HepG2 (cell line): ENCODE data around the gene AGPAT3. TPM values are rescaled to one million over a fixed set of nuclear protein-coding genes. Genes with fewer than 3 reads are reported as not detected.

ENCODE experiments used
- AKAP8 ChIP-seq: sonication (generic); formaldehyde crosslinking; IDR thresholded peaks from 2 replicates; pipeline ENCODE4 v1.5.1; 2020; ENCODE audit warnings: mild to moderate bottlenecking, missing genetic modification reagents
- FOXC1 ChIP-seq: sonication (generic); formaldehyde crosslinking; IDR thresholded peaks from 2 replicates; pipeline ENCODE4 v1.8.0; 2022; ENCODE audit warnings: mild to moderate bottlenecking, missing genetic modification reagents, borderline replicate concordance
- GMEB2 ChIP-seq: IDR thresholded peaks from 2 replicates; pipeline ENCODE4 v1.6.1; 2016; ENCODE audit warnings: missing biosample characterization, missing genetic modification reagents, low read depth
- HOXA7 ChIP-seq: sonication (generic); formaldehyde crosslinking; IDR thresholded peaks from 2 replicates; pipeline ENCODE4 v1.8.1; 2022; ENCODE audit warnings: mild to moderate bottlenecking, missing genetic modification reagents, moderate library complexity
- JUN ChIP-seq: sonication (generic); formaldehyde crosslinking; IDR thresholded peaks from 2 replicates; pipeline ENCODE4 v1.4.0; 2020; ENCODE audit warnings: mild to moderate bottlenecking, missing genetic modification reagents
- KDM4B ChIP-seq: sonication (generic); formaldehyde crosslinking; IDR thresholded peaks from 2 replicates; pipeline ENCODE4 v1.4.0; 2020; ENCODE audit warnings: missing genetic modification reagents
- MTA3 ChIP-seq: sonication (generic); formaldehyde crosslinking; IDR thresholded peaks from 2 replicates; pipeline ENCODE4 v1.4.0; 2020; ENCODE audit warnings: missing genetic modification reagents
- PCBP1 ChIP-seq: fragments of 200-400 bp; formaldehyde crosslinking; IDR thresholded peaks from 2 replicates; pipeline ENCODE4 v1.6.1; 2017; ENCODE audit warnings: mild to moderate bottlenecking, low read depth, low read length, borderline replicate concordance
- PLSCR1 ChIP-seq: sonication (generic); formaldehyde crosslinking; IDR thresholded peaks from 2 replicates; pipeline ENCODE4 v1.5.0; 2020; ENCODE audit warnings: missing genetic modification reagents, mild to moderate bottlenecking, borderline replicate concordance
- PRDM15 ChIP-seq: sonication (generic); formaldehyde crosslinking; IDR thresholded peaks from 2 replicates; pipeline ENCODE4 v1.4.0; 2020; ENCODE audit warnings: missing genetic modification reagents
- RFXAP ChIP-seq: sonication (generic); formaldehyde crosslinking; IDR thresholded peaks from 2 replicates; pipeline ENCODE4 v1.4.0; 2020; ENCODE audit warnings: missing genetic modification reagents, borderline replicate concordance
- SALL1 ChIP-seq: sonication (generic); formaldehyde crosslinking; IDR thresholded peaks from 2 replicates; pipeline ENCODE4 v1.8.0; 2022; ENCODE audit warnings: mild to moderate bottlenecking, missing genetic modification reagents
- SRF ChIP-seq: IDR thresholded peaks from 2 replicates; pipeline ENCODE4 v1.6.1; 2011; ENCODE audit warnings: mild to moderate bottlenecking, low read depth, low read length, moderate library complexity
- ZC3H4 ChIP-seq: sonication (generic); formaldehyde crosslinking; IDR thresholded peaks from 2 replicates; pipeline ENCODE4 v1.4.0; 2020; ENCODE audit warnings: missing genetic modification reagents, borderline replicate concordance
- ZFX ChIP-seq: sonication (generic); formaldehyde crosslinking; IDR thresholded peaks from 2 replicates; pipeline ENCODE4 v1.4.0; 2020; ENCODE audit warnings: mild to moderate bottlenecking, low read depth, missing genetic modification reagents, moderate library complexity
- ZNF160 ChIP-seq: sonication (generic); formaldehyde crosslinking; IDR thresholded peaks from 2 replicates; pipeline ENCODE4 v1.8.0; 2022; ENCODE audit warnings: mild to moderate bottlenecking, inconsistent platforms, missing genetic modification reagents
- ZNF343 ChIP-seq: sonication (generic); formaldehyde crosslinking; IDR thresholded peaks from 2 replicates; pipeline ENCODE4 v1.4.0; 2020; ENCODE audit warnings: mild to moderate bottlenecking, missing genetic modification reagents
- ZNF430 ChIP-seq: sonication (generic); formaldehyde crosslinking; IDR thresholded peaks from 2 replicates; pipeline ENCODE4 v1.9.0; 2021; ENCODE audit warnings: mild to moderate bottlenecking, missing genetic modification reagents
- ZNF564 ChIP-seq: sonication (generic); formaldehyde crosslinking; IDR thresholded peaks from 2 replicates; pipeline ENCODE4 v1.8.1; 2023; ENCODE audit warnings: mild to moderate bottlenecking, missing genetic modification reagents
- ZNF800 ChIP-seq: sonication (generic); formaldehyde crosslinking; IDR thresholded peaks from 2 replicates; pipeline ENCODE4 v1.4.0; 2020; ENCODE audit warnings: missing genetic modification reagents
- ZSCAN31 ChIP-seq: sonication (generic); formaldehyde crosslinking; IDR thresholded peaks from 2 replicates; pipeline ENCODE4 v1.5.0; 2020; ENCODE audit warnings: low read depth, mild to moderate bottlenecking, missing genetic modification reagents
- polyA plus RNA-seq, 8 experiments: library from polyadenylated mRNA; depleted of rRNA in 3 of 8; stranded (reverse) in 7 of 8; unstranded in 1 of 8; fragments of >200 nt; fragmentation: Illumina TruSeq in 4 of 8; extraction: Trizol in 4 of 8; gene quantifications; 2 replicates each; pipeline versions ENCODE4 v1.2.1 to v1.2.3, GENCODE V29; 2011 to 2016; ENCODE audit warnings: low read depth in 4 of 8, missing spikeins in 1 of 8, mixed read lengths in 1 of 8; ENCODE audit not compliant: insufficient read depth in 1 of 8
- total RNA-seq, 5 experiments: library from RNA; depleted of rRNA; stranded (reverse); fragments of >200 nt; fragmentation: Illumina TruSeq; extraction: Trizol; gene quantifications; 2 replicates each; pipeline ENCODE4 v1.2.3, GENCODE V29; 2016; ENCODE audit warnings: low read depth in 1 of 5

The AGPAT3 gene
- total and polyA plus RNA-seq, 2 of the 13 experiments (the other 11 are each of a cell fraction or from before 2014, with no cell fraction given): 32.2 to 54.4 TPM

- TF ChIP-seq GMEB2 (CRISPR knock-in tag): no peak
- TF ChIP-seq ZFX (CRISPR knock-in tag): peak; percentile 84
- TF ChIP-seq SRF: peak; percentile 24; the same call in 1 of the 2 replicates
- TF ChIP-seq FOXC1 (CRISPR knock-in tag): peak; percentile 38; the same call in 1 of the 2 replicates
- TF ChIP-seq ZSCAN31 (CRISPR knock-in tag): no peak; the same call in 1 of the 2 replicates
- TF ChIP-seq RFXAP (CRISPR knock-in tag): 0 out of 2 replicates have a peak, but pooled peaks have one; percentile 18
- TF ChIP-seq JUN: no peak
- 0 out of 2 replicates have a peak, but pooled peaks have one; percentile 37 for TF ChIP-seq ZNF800 (CRISPR knock-in tag)
- 0 out of 2 replicates have a peak, but pooled peaks have one; percentile 70 for TF ChIP-seq ZNF564
- TF ChIP-seq SALL1: peak; percentile 55
- TF ChIP-seq PCBP1: no peak
- TF ChIP-seq ZNF430: no peak
- peak; percentile 33; the same call in 1 of the 2 replicates for TF ChIP-seq AKAP8 (CRISPR knock-in tag)
- no peak for TF ChIP-seq MTA3 (CRISPR knock-in tag)
- TF ChIP-seq HOXA7 (CRISPR knock-in tag): no peak
- TF ChIP-seq PRDM15 (CRISPR knock-in tag): 0 out of 2 replicates have a peak, but pooled peaks have one; percentile 19
- 0 out of 2 replicates have a peak, but pooled peaks have one; percentile 75 for TF ChIP-seq ZNF343 (CRISPR knock-in tag)
- TF ChIP-seq PLSCR1 (CRISPR knock-in tag): no peak
- no peak for TF ChIP-seq KDM4B (CRISPR knock-in tag)
- no peak for TF ChIP-seq ZC3H4 (CRISPR knock-in tag)
- no peak; the same call in 1 of the 2 replicates for TF ChIP-seq ZNF160 (CRISPR knock-in tag)
Measured at GRCh38 chr21:44011579-44012473, 146.8 kb downstream of the AGPAT3 start, which contains the start of gene TRAPPC10 (continued).
